GM12878 (cell line): ENCODE measurements around the gene ATL2. TPM values are rescaled to one million over a fixed set of nuclear protein-coding genes. Genes with fewer than 3 reads are reported as not detected.

Experiments used
- ATAC-seq: fragments of 200-7000 bp; cut with Tn5 transposase; 3 replicates; pipeline ENCODE4 v1.9.1; 2020; ENCODE audit warnings: mild to moderate bottlenecking, moderate library complexity
- BruUV-seq: library from RNA; stranded (reverse); fragments of 400-500 nt; replicated peaks from 2 replicates; lab custom pipeline; 2021; lab: Mats Ljungman, UMichigan
- CTCF ChIA-PET: fragments of 300-600 bp; sonication (Branson Sonifier 250); formaldehyde crosslinking; extraction: SDS; loops from one replicate; lab custom pipeline; 2021; ENCODE audit warnings: inconsistent platforms; lab: Yijun Ruan, JAX
- POLR2A ChIA-PET: fragments of 350-600 bp; formaldehyde crosslinking; extraction: SDS; loops from one replicate; lab custom pipeline; 2021; ENCODE audit warnings: inconsistent platforms; lab: Charles Lee
- RAD21 ChIA-PET: fragments of 300-600 bp; sonication (Branson Sonifier 250); formaldehyde crosslinking; loops from one replicate; lab custom pipeline; 2023; ENCODE audit warnings: antibody characterized with exemption; ENCODE audit not compliant: unreplicated experiment; lab: Charles Lee
- SMC1A ChIA-PET: fragments of 300-600 bp; sonication (Branson Sonifier 250); formaldehyde crosslinking; loops from one replicate; lab custom pipeline; 2023; ENCODE audit not compliant: unreplicated experiment, uncharacterized antibody; lab: Charles Lee
- DNase-seq: peaks from one replicate; pipeline ENCODE4 v3.0.0-alpha.2; 2011; ENCODE audit warnings: low read depth, low spot score
- FAIRE-seq: peaks from 3 replicates; lab custom pipeline; 2011; peaks lifted over from hg19 to GRCh38; lab: Jason Lieb, UNC
- H2AFZ ChIP-seq: 2 replicates; pipeline ENCODE4 v1.6.0; 2011; ENCODE audit warnings: low read depth, low read length, control low read depth; ENCODE audit not compliant: control insufficient read depth
- H3K27ac ChIP-seq: 2 replicates; pipeline ENCODE4 v1.5.1; 2011; ENCODE audit warnings: control low read depth; ENCODE audit not compliant: control insufficient read depth, insufficient read depth
- H3K27me3 ChIP-seq, 2 experiments: replicated peaks in 1 of 2; 2 replicates each; pipeline versions ENCODE4 v1.6.0 to v1.6.1; 2011; ENCODE audit warnings: low read length in 1 of 2; ENCODE audit not compliant: control insufficient read depth in 2 of 2, insufficient read depth in 2 of 2
- H3K36me3 ChIP-seq, 2 experiments: 2 replicates each; pipeline ENCODE4 v1.5.1; 2011; ENCODE audit warnings: low read length in 1 of 2; ENCODE audit not compliant: control insufficient read depth in 2 of 2, insufficient read depth in 2 of 2
- H3K4me1 ChIP-seq: 2 replicates; pipeline ENCODE4 v1.6.1; 2011; ENCODE audit warnings: mild to moderate bottlenecking, low read length, moderate library complexity, mixed read lengths; ENCODE audit not compliant: control insufficient read depth, insufficient read depth
- H3K4me2 ChIP-seq: 2 replicates; pipeline ENCODE4 v1.6.0; 2011; ENCODE audit warnings: control low read depth; ENCODE audit not compliant: control insufficient read depth, insufficient read depth
- H3K4me3 ChIP-seq: fragments of 200-600 bp; sonication (generic); 2 replicates; pipeline ENCODE4 v1.5.1; 2016
- H3K79me2 ChIP-seq: 2 replicates; pipeline ENCODE4 v1.6.0; 2011; ENCODE audit warnings: low read length; ENCODE audit not compliant: control insufficient read depth, insufficient read depth
- H3K9ac ChIP-seq: 2 replicates; pipeline ENCODE4 v1.8.0; 2011; ENCODE audit warnings: low read length, control low read depth, mixed read lengths; ENCODE audit not compliant: control insufficient read depth, insufficient read depth
- H3K9me3 ChIP-seq: replicated peaks from 3 replicates; pipeline ENCODE4 v1.5.1; 2011; ENCODE audit warnings: mild to moderate bottlenecking, low read length; ENCODE audit not compliant: control insufficient read depth, insufficient read depth
- H4K20me1 ChIP-seq: 2 replicates; pipeline ENCODE4 v1.6.0; 2011; ENCODE audit not compliant: control insufficient read depth, insufficient read depth
- MXI1 ChIP-seq: fragments of 150-350 bp; IDR thresholded peaks from 2 replicates; pipeline ENCODE4 v1.6.1; 2011; ENCODE audit warnings: low read depth, mild to moderate bottlenecking, inconsistent platforms, low read length, improper control_type of control experiment
- NBN ChIP-seq: fragments of 450-650 bp; IDR thresholded peaks from 2 replicates; pipeline ENCODE4 v1.6.1; 2016
- NFYA ChIP-seq: IDR thresholded peaks from 2 replicates; pipeline ENCODE4 v1.6.1; 2011; ENCODE audit warnings: low read depth, mild to moderate bottlenecking, low read length, improper control_type of control experiment, borderline replicate concordance
- SIN3A ChIP-seq: IDR thresholded peaks from 2 replicates; pipeline ENCODE4 v1.6.1; 2012; ENCODE audit warnings: low read depth, low read length, improper control_type of control experiment
- WGBS: methylation state at CpG from one replicate; pipeline ENCODE4 v1.1.6; 2016; ENCODE audit warnings: low lambda C conversion rate; ENCODE audit not compliant: insufficient replicate concordance, insufficient coverage; ENCODE audit errors: missing lambda C conversion rate; 5-methylcytosine and 5-hydroxymethylcytosine counted together
- in situ Hi-C: fragments of 300-500 bp; cut with MboI; formaldehyde crosslinking; loops from 9 replicates; pipeline ENCODE4 v1.14.3; 2018; ENCODE audit warnings: mixed read lengths
- intact Hi-C: fragments of 100-400 bp; cut with micrococcal nuclease; formaldehyde crosslinking; loops from one replicate; pipeline ENCODE4 v1.14.2; 2022; ENCODE audit not compliant: unreplicated experiment
- polyA plus RNA-seq, 11 experiments: library from polyadenylated mRNA; depleted of rRNA in 4 of 11; unstranded in 6 of 11; stranded (reverse) in 5 of 11; fragments of >200 nt; fragmentation: Nextera tagmentation in 4 of 11; fragmentation: Illumina TruSeq in 1 of 11; extraction: Ambion mirVana in 4 of 11; extraction: Trizol in 1 of 11; gene quantifications; 1 replicate in 1 of 11; 2 replicates in 10 of 11; pipeline versions ENCODE4 v1.2.1 to v1.2.3, GENCODE V29; 2011 to 2016; ENCODE audit warnings: inconsistent platforms in 2 of 11, missing spikeins in 2 of 11, low read depth in 1 of 11
- total RNA-seq, 4 experiments: library from RNA; depleted of rRNA in 3 of 4; stranded (reverse); fragments of >200 nt in 3 of 4; fragmentation: Illumina TruSeq in 1 of 4; extraction: Trizol in 1 of 4; gene quantifications; 2 replicates each; pipeline versions ENCODE4 v1.2.1 to v1.2.3, GENCODE V29; 2013 to 2021
- TF ChIP-seq, protein P1 (sequence below): fragments of 450-650 bp; IDR thresholded peaks from 2 replicates; pipeline ENCODE4 v1.6.1; 2017; ENCODE audit warnings: mild to moderate bottlenecking, moderate library complexity

The ATL2 gene
- total and polyA plus RNA-seq, 10 of the 15 experiments (the other 5 are each of a cell fraction or from before 2014, with no cell fraction given): 8.6 to 51.5 (median 41.8) TPM

DNA sequence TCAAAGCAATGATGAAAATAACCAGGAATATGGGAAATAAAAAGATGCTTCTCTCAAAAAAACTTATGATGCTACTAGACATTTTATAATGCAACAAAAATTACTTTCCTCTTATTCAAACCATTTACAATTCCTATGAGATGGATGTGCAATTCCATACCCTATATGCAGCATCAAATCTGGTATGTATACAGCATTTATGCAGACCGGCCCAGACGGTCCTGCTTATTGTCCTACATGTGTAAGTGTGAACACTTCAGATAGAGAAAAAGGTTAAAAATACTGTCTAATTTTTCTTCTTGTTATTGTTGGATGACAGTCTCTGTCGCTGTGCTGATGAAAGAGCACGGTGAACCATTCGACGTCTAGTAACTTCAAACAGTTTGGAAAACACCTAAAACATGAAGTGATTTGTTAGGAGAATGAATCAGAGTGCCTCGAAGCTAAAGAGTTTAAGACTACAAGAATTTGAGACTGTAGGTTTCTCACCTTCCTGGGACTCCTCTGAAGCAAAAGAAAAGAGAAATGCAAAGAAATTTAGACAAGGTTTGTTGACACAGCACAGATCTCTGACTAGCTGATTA is 80.8 kb downstream of the ATL2 start:
- SMC1A ChIA-PET: no interaction called here
- Histone ChIP-seq H3K79me2 (no peaks in the 10 kb centered on the region), H3K4me2 (no peak overlapping the region), H3K27ac (no peak overlapping the region), H3K36me3 (peaks cover 3 to 17% of the 10 kb centered on the region in 2 experiments), H3K27me3 (no peaks in the 10 kb centered on the region), H4K20me1 (no peaks in the 10 kb centered on the region), H3K4me1 (peaks cover 6% of the 10 kb centered on the region), H3K9ac (no peak overlapping the region), H3K9me3 (no peaks in the 10 kb centered on the region), H2AFZ (no peak overlapping the region), H3K4me3 (no peak overlapping the region)
- intact Hi-C loops: no loop called here
- no TSS peak for BruUV-seq
- 88% methylated on average over 7 of the region's 7 CpGs for WGBS
- TF ChIP-seq, protein P1, sequence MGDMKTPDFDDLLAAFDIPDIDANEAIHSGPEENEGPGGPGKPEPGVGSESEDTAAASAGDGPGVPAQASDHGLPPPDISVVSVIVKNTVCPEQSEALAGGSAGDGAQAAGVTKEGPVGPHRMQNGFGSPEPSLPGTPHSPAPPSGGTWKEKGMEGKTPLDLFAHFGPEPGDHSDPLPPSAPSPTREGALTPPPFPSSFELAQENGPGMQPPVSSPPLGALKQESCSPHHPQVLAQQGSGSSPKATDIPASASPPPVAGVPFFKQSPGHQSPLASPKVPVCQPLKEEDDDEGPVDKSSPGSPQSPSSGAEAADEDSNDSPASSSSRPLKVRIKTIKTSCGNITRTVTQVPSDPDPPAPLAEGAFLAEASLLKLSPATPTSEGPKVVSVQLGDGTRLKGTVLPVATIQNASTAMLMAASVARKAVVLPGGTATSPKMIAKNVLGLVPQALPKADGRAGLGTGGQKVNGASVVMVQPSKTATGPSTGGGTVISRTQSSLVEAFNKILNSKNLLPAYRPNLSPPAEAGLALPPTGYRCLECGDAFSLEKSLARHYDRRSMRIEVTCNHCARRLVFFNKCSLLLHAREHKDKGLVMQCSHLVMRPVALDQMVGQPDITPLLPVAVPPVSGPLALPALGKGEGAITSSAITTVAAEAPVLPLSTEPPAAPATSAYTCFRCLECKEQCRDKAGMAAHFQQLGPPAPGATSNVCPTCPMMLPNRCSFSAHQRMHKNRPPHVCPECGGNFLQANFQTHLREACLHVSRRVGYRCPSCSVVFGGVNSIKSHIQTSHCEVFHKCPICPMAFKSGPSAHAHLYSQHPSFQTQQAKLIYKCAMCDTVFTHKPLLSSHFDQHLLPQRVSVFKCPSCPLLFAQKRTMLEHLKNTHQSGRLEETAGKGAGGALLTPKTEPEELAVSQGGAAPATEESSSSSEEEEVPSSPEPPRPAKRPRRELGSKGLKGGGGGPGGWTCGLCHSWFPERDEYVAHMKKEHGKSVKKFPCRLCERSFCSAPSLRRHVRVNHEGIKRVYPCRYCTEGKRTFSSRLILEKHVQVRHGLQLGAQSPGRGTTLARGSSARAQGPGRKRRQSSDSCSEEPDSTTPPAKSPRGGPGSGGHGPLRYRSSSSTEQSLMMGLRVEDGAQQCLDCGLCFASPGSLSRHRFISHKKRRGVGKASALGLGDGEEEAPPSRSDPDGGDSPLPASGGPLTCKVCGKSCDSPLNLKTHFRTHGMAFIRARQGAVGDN: no peak
- no peak for TF ChIP-seq SIN3A
- no peak for TF ChIP-seq NBN
- no peak for TF ChIP-seq MXI1
- no peak for TF ChIP-seq NFYA
- ATAC-seq: no peak
- no peak for FAIRE-seq
- RAD21 ChIA-PET: no interaction called here
- CTCF ChIA-PET: interaction anchor here (0.6 to 1.3 kb wide), 3 partner anchors 8 to 303 kb away, joined by 3 to 4 read pairs (median 3); no protein-coding TSS in a partner anchor
- DNase-seq: no peak
- in situ Hi-C loops: no loop called here
- POLR2A ChIA-PET: no interaction called here
